IMR-90 (cell line): ENCODE measurements around the gene SHLD1.

Source experiments
- CEBPB ChIP-seq: IDR thresholded peaks from 2 replicates; pipeline ENCODE4 v1.6.1; 2012; ENCODE audit warnings: low read depth, low read length, improper control_type of control experiment
- CHD1 ChIP-seq: IDR thresholded peaks from 2 replicates; pipeline ENCODE4 v1.6.1; 2012; ENCODE audit warnings: low read depth, low read length, improper control_type of control experiment
- CTCF ChIP-seq: conservative IDR thresholded peaks from 2 replicates; pipeline ENCODE4 v1.5.1; 2012; ENCODE audit warnings: mild to moderate bottlenecking, low read depth, low read length, improper control_type of control experiment
- ELK1 ChIP-seq: fragments of 150-350 bp; IDR thresholded peaks from 2 replicates; pipeline ENCODE4 v1.6.1; 2016; ENCODE audit warnings: low read depth, mild to moderate bottlenecking, low read length, moderate library complexity, borderline replicate concordance
- FOS ChIP-seq: fragments of 150-350 bp; IDR thresholded peaks from 2 replicates; pipeline ENCODE4 v1.6.1; 2016; ENCODE audit warnings: low read depth, low read length
- MAZ ChIP-seq: IDR thresholded peaks from 2 replicates; pipeline ENCODE4 v1.6.1; 2012; ENCODE audit warnings: low read depth, mild to moderate bottlenecking, low read length, improper control_type of control experiment, moderate library complexity, borderline replicate concordance
- NFE2L2 ChIP-seq: fragments of 150-350 bp; IDR thresholded peaks from 2 replicates; pipeline ENCODE4 v1.6.1; 2016; ENCODE audit warnings: low read depth, mild to moderate bottlenecking, low read length
- POLR2A ChIP-seq: IDR thresholded peaks from 2 replicates; pipeline ENCODE4 v1.6.1; 2012; ENCODE audit warnings: mild to moderate bottlenecking, low read depth, low read length
- RAD21 ChIP-seq: IDR thresholded peaks from 2 replicates; pipeline ENCODE4 v1.6.1; 2012; ENCODE audit warnings: low read length, improper control_type of control experiment
- SMC3 ChIP-seq: fragments of 150-350 bp; IDR thresholded peaks from 2 replicates; pipeline ENCODE4 v1.6.1; 2016; ENCODE audit warnings: low read depth, mild to moderate bottlenecking, antibody characterized with exemption, low read length, moderate library complexity
- USF2 ChIP-seq: fragments of 150-350 bp; IDR thresholded peaks from 2 replicates; pipeline ENCODE4 v1.6.1; 2017; ENCODE audit warnings: mild to moderate bottlenecking, antibody characterized with exemption, low read length, low read depth

- TF ChIP-seq NFE2L2 = no peak
- TF ChIP-seq CTCF = no peak
- no peak for TF ChIP-seq RAD21
- no peak for TF ChIP-seq FOS
- TF ChIP-seq SMC3 = no peak
- TF ChIP-seq USF2 = no peak
- no peak for TF ChIP-seq POLR2A
- no peak for TF ChIP-seq CHD1
- TF ChIP-seq CEBPB = no peak
- no peak for TF ChIP-seq ELK1
- no peak for TF ChIP-seq MAZ
Observed at GRCh38 chr20:5737966-5738365, 12.2 kb upstream of the SHLD1 start.
